Endothelial cell (in vitro differentiated cells): Measurements from ENCODE around the gene TPX2. TPM values are rescaled to one million over a fixed set of nuclear protein-coding genes. Genes with fewer than 3 reads are reported as not detected.

Experiments
- DNase-seq: peaks from one replicate; pipeline ENCODE4 v3.0.0; 2021; ENCODE audit warnings: low spot score
- H3K27ac Mint-ChIP-seq: one replicate; pipeline ENCODE4 v1.8.0; 2021; ENCODE audit warnings: mixed read lengths, inconsistent platforms; ENCODE audit not compliant: unreplicated experiment
- H3K27me3 Mint-ChIP-seq: one replicate; pipeline ENCODE4 v1.8.0; 2021; ENCODE audit warnings: mild to moderate bottlenecking, moderate library complexity, mixed read lengths, inconsistent platforms; ENCODE audit not compliant: unreplicated experiment
- H3K36me3 Mint-ChIP-seq: one replicate; pipeline ENCODE4 v1.8.0; 2021; ENCODE audit warnings: mild to moderate bottlenecking, low read depth, mixed read lengths, inconsistent platforms; ENCODE audit not compliant: unreplicated experiment
- H3K4me1 Mint-ChIP-seq: one replicate; pipeline ENCODE4 v1.8.0; 2021; ENCODE audit warnings: mild to moderate bottlenecking, mixed read lengths, inconsistent platforms; ENCODE audit not compliant: unreplicated experiment
- H3K4me3 Mint-ChIP-seq: one replicate; pipeline ENCODE4 v1.8.0; 2021; ENCODE audit warnings: mild to moderate bottlenecking, mixed read lengths, inconsistent platforms; ENCODE audit not compliant: unreplicated experiment
- H3K9me3 Mint-ChIP-seq: one replicate; pipeline ENCODE4 v1.8.0; 2021; ENCODE audit warnings: mixed read lengths, inconsistent platforms; ENCODE audit not compliant: unreplicated experiment
- total RNA-seq: library from RNA; stranded (reverse); fragmentation: NEBNext Ultra II Directional; extraction: Animal tissue kit (Norgen Biotek cat#: 25700); gene quantifications from one replicate; pipeline ENCODE4 v1.2.1, GENCODE V29; 2021; ENCODE audit not compliant: unreplicated experiment
- TF ChIP-seq, protein P1 (sequence below): fragments of 200-600 bp; sonication (generic); IDR thresholded peaks from one replicate; pipeline ENCODE4 v1.5.0; 2021; ENCODE audit warnings: antibody characterized with exemption; ENCODE audit not compliant: unreplicated experiment

Gene TPX2
- total RNA-seq, 1 donor from 2014 or later, result 27.2 TPM

- Mint-ChIP-seq H3K4me1 (peaks cover 27% of the 10 kb centered on the region), H3K27ac (peak overlapping the region; percentile 92), H3K36me3 (peaks cover 4% of the 10 kb centered on the region), H3K27me3 (peaks cover 7% of the 10 kb centered on the region), H3K4me3 (no peak overlapping the region), H3K9me3 (no peaks in the 10 kb centered on the region)
- DNase-seq, result no peak
- TF ChIP-seq, protein P1, sequence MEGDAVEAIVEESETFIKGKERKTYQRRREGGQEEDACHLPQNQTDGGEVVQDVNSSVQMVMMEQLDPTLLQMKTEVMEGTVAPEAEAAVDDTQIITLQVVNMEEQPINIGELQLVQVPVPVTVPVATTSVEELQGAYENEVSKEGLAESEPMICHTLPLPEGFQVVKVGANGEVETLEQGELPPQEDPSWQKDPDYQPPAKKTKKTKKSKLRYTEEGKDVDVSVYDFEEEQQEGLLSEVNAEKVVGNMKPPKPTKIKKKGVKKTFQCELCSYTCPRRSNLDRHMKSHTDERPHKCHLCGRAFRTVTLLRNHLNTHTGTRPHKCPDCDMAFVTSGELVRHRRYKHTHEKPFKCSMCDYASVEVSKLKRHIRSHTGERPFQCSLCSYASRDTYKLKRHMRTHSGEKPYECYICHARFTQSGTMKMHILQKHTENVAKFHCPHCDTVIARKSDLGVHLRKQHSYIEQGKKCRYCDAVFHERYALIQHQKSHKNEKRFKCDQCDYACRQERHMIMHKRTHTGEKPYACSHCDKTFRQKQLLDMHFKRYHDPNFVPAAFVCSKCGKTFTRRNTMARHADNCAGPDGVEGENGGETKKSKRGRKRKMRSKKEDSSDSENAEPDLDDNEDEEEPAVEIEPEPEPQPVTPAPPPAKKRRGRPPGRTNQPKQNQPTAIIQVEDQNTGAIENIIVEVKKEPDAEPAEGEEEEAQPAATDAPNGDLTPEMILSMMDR, result no peak
Measured at GRCh38 chr20:31829731-31830130, 90.6 kb downstream of the TPX2 start.

DNA sequence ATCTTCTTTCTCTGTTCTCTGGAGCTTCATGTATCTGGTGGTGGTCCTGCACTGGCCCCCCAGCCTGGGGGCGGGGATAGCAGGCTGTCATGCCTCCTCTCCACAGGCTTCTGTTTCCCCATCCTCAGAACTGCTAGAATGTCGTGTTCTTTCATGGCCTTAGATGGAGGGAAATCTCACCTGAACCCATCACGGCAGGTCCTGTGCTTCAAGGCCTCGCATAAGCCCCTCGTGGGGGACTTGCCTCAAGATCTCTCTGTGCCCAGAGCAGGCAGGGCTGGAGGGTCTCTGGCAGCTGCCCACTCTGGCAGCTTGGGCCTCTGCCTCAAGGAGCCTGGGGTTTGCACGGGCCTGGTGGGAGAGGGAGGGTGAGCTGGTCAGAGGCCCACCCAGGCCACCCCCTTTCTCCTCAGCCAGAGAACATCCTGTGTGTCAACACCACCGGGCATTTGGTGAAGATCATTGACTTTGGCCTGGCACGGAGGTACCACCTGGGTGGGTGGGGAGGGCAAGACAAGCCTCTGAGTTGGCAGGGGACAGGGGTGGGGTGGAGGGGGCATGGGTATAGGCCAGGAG lies 91.4 kb downstream of the TPX2 start:
- H3K27me3 Mint-ChIP-seq, result peaks cover 7% of the 10 kb centered on the region
- TF ChIP-seq, protein P1, result no peak
- no peaks in the 10 kb centered on the region for H3K9me3 Mint-ChIP-seq
- H3K27ac Mint-ChIP-seq, result no peak overlapping the region
- H3K36me3 Mint-ChIP-seq, result peaks cover 4% of the 10 kb centered on the region
- DNase-seq, result no peak
- H3K4me3 Mint-ChIP-seq, result no peak overlapping the region
- H3K4me1 Mint-ChIP-seq, result peaks cover 27% of the 10 kb centered on the region

GRCh38 chr20:31831211-31831610 lies 92.1 kb downstream of the TPX2 start:
- Mint-ChIP-seq H3K4me3 (no peak overlapping the region), H3K9me3 (no peaks in the 10 kb centered on the region), H3K4me1 (peaks cover 27% of the 10 kb centered on the region), H3K36me3 (peaks cover 4% of the 10 kb centered on the region), H3K27me3 (peaks cover 7% of the 10 kb centered on the region), H3K27ac (no peak overlapping the region)
- DNase-seq, result no peak
- TF ChIP-seq, protein P1, result no peak

DNA sequence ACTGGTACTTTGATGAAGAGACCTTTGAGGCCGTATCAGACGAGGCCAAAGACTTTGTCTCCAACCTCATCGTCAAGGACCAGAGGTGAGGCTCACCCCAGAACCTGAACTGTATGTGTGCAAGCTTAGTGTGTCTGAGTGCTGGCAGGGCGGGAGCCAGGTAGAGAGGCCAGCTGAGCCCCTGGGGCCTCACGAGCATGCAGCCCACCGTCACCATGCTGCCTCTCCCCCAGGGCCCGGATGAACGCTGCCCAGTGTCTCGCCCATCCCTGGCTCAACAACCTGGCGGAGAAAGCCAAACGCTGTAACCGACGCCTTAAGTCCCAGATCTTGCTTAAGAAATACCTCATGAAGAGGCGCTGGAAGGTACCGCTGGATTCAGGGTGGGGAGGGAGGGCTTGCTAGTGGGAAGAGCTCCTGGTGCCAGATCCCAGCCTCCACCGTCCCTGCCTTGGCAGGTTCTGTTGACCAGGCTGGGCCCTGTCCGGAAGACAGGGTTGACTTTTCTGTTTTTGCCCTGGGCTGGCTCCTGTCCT lies 92.7 kb downstream of the TPX2 start:
- no peak overlapping the region for H3K4me3 Mint-ChIP-seq
- H3K9me3 Mint-ChIP-seq, result no peaks in the 10 kb centered on the region
- H3K36me3 Mint-ChIP-seq, result peaks cover 4% of the 10 kb centered on the region
- H3K27ac Mint-ChIP-seq, result no peak overlapping the region
- DNase-seq, result no peak
- H3K4me1 Mint-ChIP-seq, result peaks cover 27% of the 10 kb centered on the region
- TF ChIP-seq, protein P1, result no peak
- H3K27me3 Mint-ChIP-seq, result peaks cover 7% of the 10 kb centered on the region

DNA sequence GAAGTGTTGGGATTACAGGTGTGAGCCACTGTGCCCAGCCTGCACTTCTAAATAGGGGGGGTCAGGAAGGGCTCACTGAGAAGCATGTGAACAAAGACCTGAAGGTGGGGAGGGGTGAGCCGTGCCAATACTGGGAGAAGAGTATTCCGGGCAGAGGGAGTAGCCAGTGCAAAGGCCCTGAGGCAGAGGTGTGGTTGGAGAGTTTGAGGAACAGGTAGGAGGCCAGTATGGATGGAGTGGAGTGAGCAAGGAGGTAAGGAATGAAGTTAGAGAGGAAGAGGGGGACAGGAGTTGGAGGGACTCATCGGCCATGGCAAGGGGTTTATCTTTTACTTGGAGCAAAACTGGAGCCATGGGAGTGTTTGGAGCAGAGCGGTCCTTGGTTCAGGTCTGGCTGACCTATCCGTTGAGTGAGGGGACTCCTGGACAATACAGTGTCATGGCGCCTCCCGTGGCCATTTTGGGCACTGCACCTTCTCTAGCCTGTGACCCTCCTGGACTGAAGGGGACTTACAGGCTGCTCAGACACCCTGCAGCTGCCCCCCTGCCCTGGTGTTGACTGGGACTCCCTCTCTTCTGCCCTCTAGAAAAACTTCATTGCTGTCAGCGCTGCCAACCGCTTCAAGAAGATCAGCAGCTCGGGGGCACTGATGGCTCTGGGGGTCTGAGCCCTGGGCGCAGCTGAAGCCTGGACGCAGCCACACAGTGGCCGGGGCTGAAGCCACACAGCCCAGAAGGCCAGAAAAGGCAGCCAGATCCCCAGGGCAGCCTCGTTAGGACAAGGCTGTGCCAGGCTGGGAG lies 94.2 kb downstream of the TPX2 start:
- DNase-seq, result peak; percentile 94
- Mint-ChIP-seq H3K9me3 (no peaks in the 10 kb centered on the region), H3K4me3 (no peak overlapping the region), H3K27me3 (peaks cover 7% of the 10 kb centered on the region), H3K4me1 (peaks cover 27% of the 10 kb centered on the region), H3K36me3 (peaks cover 3% of the 10 kb centered on the region), H3K27ac (no peak overlapping the region)
- TF ChIP-seq, protein P1, result peak; percentile 93
